Measurements from ENCODE around the gene ACVR1. TPM values are rescaled to one million over a fixed set of nuclear protein-coding genes. Genes with fewer than 3 reads are reported as not detected.
"Not testable (repeated sequence)": the region's sequence is repeated elsewhere in the genome, so short reads cannot be mapped to it uniquely, and the experiment has no call there.

The ACVR1 gene
- polyA plus RNA-seq, 5 donors: 28.3 to 31.6 (median 29.7) TPM

- DNase-seq: no peak
Observed at GRCh38 chr2:157895531-157895930, 19.4 kb upstream of the ACVR1 start.

GRCh38 chr2:157894694-157895435 is 18.7 kb upstream of the ACVR1 start:
- DNase-seq: no peak

DNA sequence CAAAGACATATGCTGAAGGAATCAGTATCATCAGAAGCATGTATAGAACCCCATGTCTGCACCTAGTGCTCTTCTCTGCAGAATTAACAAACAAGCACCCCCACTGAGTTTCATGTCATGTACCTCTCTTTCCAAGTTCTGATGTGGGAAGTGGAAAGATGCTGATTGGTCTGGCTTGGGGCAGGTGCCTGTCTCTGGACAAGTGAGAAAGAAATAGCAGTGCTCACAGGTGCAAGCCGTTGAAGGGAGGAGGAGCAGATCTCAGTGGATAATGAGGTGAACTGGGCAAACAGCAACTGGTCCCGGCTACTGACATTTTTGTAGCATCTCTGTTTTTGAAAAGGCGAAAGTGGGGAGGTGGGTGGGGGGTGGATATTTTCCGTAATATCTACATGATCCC is 17.5 kb upstream of the ACVR1 start:
- DNase-seq: no peak

- no peak for DNase-seq
Observed at GRCh38 chr2:157891643-157892041, 15.5 kb upstream of the ACVR1 start.

DNA sequence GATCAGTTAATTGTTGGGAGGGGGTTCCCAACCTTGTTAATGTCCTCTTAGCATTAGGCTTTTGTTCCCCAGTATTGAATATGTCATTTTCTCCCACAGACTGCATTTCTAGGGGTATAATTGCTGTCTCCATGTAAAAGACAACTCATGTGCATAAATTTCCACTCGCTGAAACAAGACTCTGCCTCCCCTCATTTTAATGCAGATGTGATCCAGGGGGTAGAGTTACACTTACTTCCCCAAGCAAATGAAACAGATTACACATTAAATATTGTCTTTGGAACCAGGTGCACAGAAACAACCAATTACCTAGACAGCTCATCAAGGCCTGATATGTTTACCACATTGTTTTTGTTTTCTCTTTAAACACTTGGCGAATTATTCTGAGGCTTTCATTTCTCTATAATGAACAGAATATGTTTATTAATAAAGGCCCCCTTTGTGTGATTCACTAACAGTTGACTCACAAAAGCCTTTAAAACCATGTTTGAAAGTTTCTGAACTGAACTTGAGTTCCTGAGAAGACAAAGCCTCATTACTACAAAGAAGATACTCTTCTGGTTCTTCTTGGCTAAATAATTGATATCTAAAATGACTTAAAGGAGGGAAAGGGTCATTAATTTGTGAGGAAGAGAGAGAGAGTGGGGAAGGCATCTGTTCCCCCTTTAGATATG is 15.0 kb upstream of the ACVR1 start:
- DNase-seq: no peak

DNA sequence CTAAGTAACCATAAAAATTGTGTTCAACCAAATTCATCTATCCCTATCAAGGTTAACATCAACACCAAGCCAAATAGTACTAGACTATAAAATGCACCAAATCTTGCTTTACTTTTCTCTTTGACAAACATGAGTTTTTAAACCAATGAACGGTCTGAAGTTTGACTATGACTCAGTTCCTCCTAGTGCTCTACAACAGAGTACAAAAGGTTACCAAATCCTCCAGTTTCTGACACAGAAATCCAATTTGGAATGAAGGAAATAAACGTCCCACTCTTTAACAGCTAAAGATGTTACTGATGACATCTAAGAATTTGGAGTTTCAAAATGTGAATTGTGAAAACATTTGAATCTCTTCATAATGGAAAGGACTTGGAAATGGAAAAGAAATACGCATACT is 11.8 kb upstream of the ACVR1 start:
- no peak for DNase-seq

DNA sequence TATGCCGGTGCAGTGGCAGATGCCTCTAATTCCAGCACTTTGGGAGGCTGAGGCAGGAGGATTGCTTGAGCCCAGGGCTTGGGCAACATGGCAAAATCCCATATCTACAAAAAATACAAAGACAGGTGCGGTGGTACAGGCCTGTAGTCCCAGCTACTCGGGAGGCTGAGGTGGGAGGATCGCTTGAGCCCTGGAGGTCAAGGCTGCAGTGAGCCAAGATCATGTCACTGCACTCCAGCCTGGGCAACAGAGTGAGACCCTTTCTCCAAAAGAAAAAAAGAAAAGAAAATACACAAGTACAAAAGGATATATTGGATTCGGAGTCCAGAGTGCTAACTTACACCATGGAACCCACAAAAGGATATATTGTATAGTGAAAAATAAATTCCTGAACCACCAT is 8.4 kb upstream of the ACVR1 start:
- not testable (repeated sequence) for DNase-seq

GRCh38 chr2:157880927-157881326 is 4.8 kb upstream of the ACVR1 start:
- DNase-seq: no peak

- DNase-seq: no peak
Observed at GRCh38 chr2:157877761-157878400, 1.8 kb upstream of the ACVR1 start.

GRCh38 chr2:157876786-157877138 is 632 bp upstream of the ACVR1 start:
- DNase-seq: no peak

- DNase-seq: peak; percentile 26 to 51
Observed at GRCh38 chr2:157875641-157876065, 477 bp downstream of the ACVR1 start.

DNA sequence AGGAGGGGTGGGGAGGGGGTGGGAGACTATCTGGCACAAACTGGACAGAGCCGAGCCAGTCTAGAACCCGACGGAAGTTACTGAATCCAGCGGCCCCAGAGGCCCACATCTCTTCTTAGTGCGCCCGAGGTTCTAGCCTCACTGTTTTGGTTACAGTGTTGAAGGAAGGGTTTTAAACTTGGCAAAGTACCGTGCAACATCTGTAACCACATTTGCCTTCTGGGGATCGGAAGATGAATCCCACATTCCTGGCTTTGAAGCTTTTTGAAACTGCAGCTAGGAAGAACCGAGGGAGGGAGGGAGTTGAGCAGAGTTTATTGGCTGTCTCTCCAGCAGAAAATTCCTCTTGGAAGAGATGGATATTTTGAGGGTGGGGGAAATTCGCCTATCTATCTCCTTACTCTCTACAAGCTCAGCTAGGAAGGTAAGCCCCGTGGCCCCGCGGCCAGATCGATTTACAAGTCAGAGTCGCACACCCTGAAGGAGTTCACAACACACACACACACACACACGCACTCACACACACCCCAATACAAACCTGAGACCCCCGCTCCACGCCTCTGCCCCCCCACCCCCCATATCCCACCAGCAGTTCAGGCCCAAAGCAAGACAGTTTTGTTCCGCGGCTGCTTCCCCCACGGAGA is 1.0 kb downstream of the ACVR1 start:
- DNase-seq: peak; percentile 55 to 58

DNA sequence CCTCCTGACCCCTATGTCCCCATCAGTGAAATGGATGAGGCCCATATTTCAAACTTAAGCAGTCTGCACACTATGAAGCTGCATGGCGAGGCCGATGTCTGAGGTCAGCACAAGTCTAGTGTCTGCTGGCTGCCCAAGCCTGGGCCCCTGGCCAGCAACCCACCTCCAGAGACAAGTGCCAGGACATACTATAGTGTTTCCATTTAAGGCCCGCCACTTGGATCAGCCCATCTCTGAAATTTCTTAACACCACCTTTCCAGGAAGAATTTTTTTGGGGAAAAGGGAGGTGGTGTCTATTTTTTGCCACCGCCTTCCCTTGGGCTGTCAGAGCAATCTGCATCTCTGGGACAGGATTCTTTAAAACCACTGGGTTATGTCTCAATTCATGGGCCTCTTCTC is 1.8 kb downstream of the ACVR1 start:
- no peak for DNase-seq

GRCh38 chr2:157872791-157873190 is 3.3 kb downstream of the ACVR1 start:
- no peak for DNase-seq

DNA sequence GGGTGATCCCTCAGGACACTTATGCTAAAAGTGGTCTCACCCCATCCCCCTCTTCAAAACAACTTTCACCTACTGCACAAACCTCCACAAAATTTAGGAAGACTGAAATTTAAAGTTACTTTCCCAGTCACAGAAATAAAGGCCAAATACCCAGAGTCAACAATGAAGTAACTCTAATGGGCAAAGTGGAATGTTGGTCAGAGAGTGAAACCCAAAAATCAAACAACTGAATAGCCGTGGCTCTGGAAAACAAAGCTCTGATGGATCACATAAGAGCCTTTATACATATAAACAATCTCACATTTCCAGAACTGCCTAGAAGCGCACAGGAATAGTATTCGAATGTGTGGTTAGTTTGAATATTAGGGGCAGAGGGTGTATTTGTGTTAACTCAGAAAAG is 4.7 kb downstream of the ACVR1 start:
- DNase-seq: no peak

- no peak for DNase-seq
Observed at GRCh38 chr2:157868993-157869392, 7.1 kb downstream of the ACVR1 start.

GRCh38 chr2:157867703-157868102 is 8.4 kb downstream of the ACVR1 start:
- DNase-seq: no peak

DNA sequence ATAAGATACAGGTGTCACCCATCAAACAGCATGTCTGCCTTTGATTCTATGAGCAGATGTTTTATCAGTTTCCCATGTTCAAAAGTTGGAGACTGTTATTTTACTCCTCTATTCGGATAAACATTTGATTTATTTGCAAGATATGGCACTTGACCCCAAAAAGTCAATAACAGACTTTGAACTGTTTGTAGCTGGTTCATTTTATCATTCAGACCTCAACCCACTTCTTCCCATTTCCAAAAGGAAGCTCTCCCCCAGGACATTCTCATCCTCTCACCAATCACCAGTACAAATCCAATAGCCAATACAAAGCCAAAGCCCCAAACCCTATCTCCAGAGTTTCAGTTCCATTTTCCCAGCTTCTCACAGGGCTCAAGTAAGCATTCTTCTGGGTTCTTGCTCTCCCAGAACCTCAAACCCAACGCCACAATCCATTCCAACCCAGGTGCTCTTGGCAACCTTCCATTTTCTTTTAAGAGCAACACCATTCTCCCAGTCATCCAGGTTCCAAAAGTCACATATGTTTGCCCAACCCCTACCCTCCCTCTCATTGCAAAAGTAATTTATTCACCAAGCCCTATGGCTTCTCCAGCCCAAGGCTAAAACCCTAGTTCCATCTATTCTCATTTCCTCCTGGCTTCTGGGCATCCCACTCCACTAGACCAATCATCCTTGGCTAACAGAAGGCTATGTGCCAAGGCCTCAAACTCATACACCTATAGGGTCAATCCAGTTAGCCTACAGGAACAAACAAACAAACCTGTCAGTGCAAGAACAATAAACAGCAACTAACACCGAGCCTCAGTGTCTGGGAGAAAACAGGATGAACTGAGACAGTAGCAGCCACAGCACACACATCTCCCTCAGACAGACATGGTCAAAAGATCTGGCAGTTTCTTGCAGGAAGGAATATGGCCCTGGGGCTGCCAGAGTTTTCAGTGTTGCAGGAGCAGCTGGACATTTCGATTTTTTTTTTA is 9.2 kb downstream of the ACVR1 start:
- no peak for DNase-seq

DNA sequence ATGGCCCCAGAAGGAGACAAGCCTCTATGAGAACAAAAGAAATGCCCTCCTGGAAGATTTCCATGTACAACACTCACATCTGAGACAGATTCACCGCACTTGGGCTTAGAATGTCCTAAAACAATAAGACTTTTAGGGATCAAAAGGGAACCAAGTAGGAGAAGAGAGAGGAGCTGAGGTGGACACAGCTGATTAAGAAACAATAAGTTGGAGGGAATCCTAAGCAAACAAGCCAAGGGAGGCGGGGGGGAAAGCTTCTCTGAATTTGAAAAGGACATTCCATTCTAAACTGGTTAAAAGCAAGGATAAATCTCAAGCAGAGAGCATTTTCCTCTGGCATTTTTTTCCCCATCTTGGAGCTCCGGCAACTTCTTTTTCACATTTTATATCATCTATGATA is 9.9 kb downstream of the ACVR1 start:
- no peak for DNase-seq

- no peak for DNase-seq
Observed at GRCh38 chr2:157864857-157865430, 11.2 kb downstream of the ACVR1 start.

GRCh38 chr2:157858846-157859245 is 17.3 kb downstream of the ACVR1 start:
- DNase-seq: no peak

All from right lung (tissue), 5 donors.